ENCODE measurements around the gene ARL16. TPM values are rescaled to one million over a fixed set of nuclear protein-coding genes. Genes with fewer than 3 reads are reported as not detected.

The ARL16 gene
- 43.8 and 47.4 TPM in 2 replicates for polyA plus RNA-seq

GRCh38 chr17:81683584-81684441 is at the start of gene ARL16, which contains the start of gene HGS:
ARL16 (minus strand) TSS chr17:81683797; CDS start chr17:81683753, 44 bp downstream.
HGS (plus strand) TSS chr17:81684011; CDS start chr17:81684067, 56 bp downstream.

GRCh38 chr17:81711814-81712467 is 28.3 kb upstream of the ARL16 start, which contains the start of gene SLC25A10:
SLC25A10 (plus strand) TSS chr17:81712284; CDS start chr17:81712427, 143 bp downstream.

GRCh38 chr17:81702934-81703746 is 19.5 kb upstream of the ARL16 start, which contains the start of gene MRPL12:
MRPL12 (plus strand) TSS chr17:81703367; CDS start chr17:81703502, 135 bp downstream.

GRCh38 chr17:81666342-81667191 is 17.0 kb downstream of the ARL16 start, which contains the start of the genes CCDC137 and OXLD1:
CCDC137 (plus strand) TSS chr17:81666737; CDS start chr17:81666767, 30 bp downstream.
OXLD1 (minus strand) TSS chr17:81666605; CDS start chr17:81666577, 28 bp downstream.

GRCh38 chr17:81656118-81656743 is 27.4 kb downstream of the ARL16 start, which contains the start of gene PDE6G:
PDE6G (minus strand) TSS chr17:81656542; CDS start chr17:81653305, 3,237 bp downstream.

GRCh38 chr17:81636505-81637288 is 46.9 kb downstream of the ARL16 start, which contains the start of the genes NPLOC4 and TSPAN10:
NPLOC4 (minus strand) TSS chr17:81637112; CDS start chr17:81636930, 182 bp downstream.
TSPAN10 (plus strand) TSS chr17:81637196; CDS start chr17:81642413, 5,217 bp downstream.

Other genes with a start within 250 kb of the ARL16 start
- gene ACTG1, start 171.0 kb downstream of the ARL16 start, polyA plus RNA-seq = 738 and 768 TPM in 2 replicates
- not detected in 2 replicates for gene FSCN2, start 155.4 kb downstream of the ARL16 start, polyA plus RNA-seq
- 0.07 and 0.28 TPM in 2 replicates for gene FAAP100, start 131.4 kb downstream of the ARL16 start, polyA plus RNA-seq
- gene NPLOC4, start 46.7 kb downstream of the ARL16 start, polyA plus RNA-seq = 3.6 and 4.5 TPM in 2 replicates
- 0.94 and 1.5 TPM in 2 replicates for gene TSPAN10, start 46.6 kb downstream of the ARL16 start, polyA plus RNA-seq
- not detected in 2 replicates for gene PDE6G, start 27.3 kb downstream of the ARL16 start, polyA plus RNA-seq
- gene OXLD1, start 17.2 kb downstream of the ARL16 start, polyA plus RNA-seq = 5.8 and 21.7 TPM in 2 replicates
- 2.8 and 4.6 TPM in 2 replicates for gene CCDC137, start 17.1 kb downstream of the ARL16 start, polyA plus RNA-seq
- 6.0 and 6.1 TPM in 2 replicates for gene HGS, start 214 bp upstream of the ARL16 start, polyA plus RNA-seq
- gene MRPL12, start 19.6 kb upstream of the ARL16 start, polyA plus RNA-seq = 2.6 and 10.2 TPM in 2 replicates
- gene SLC25A10, start 28.5 kb upstream of the ARL16 start, polyA plus RNA-seq = 0.13 TPM in 1 of 2 replicates, not detected in the other
- gene GCGR, start 120.4 kb upstream of the ARL16 start, polyA plus RNA-seq = not detected in 2 replicates
- gene MCRIP1, start 149.5 kb upstream of the ARL16 start, polyA plus RNA-seq = 15.2 TPM in 2 replicates
- gene PPP1R27, start 151.3 kb upstream of the ARL16 start, polyA plus RNA-seq = not detected in 2 replicates
- 16.9 and 26.2 TPM in 2 replicates for gene P4HB, start 176.7 kb upstream of the ARL16 start, polyA plus RNA-seq
- 17.8 and 18.9 TPM in 2 replicates for gene ARHGDIA, start 187.5 kb upstream of the ARL16 start, polyA plus RNA-seq
- gene ALYREF, start 207.8 kb upstream of the ARL16 start, polyA plus RNA-seq = 2.3 and 3.9 TPM in 2 replicates
- 151 and 201 TPM in 2 replicates for gene ANAPC11, start 207.9 kb upstream of the ARL16 start, polyA plus RNA-seq
- gene NPB, start 218.4 kb upstream of the ARL16 start, polyA plus RNA-seq = not detected in 2 replicates
- 1.5 and 1.6 TPM in 2 replicates for gene PCYT2, start 227.6 kb upstream of the ARL16 start, polyA plus RNA-seq
- gene SIRT7, start 234.4 kb upstream of the ARL16 start, polyA plus RNA-seq = 2.1 and 2.4 TPM in 2 replicates
- gene MAFG, start 243.9 kb upstream of the ARL16 start, polyA plus RNA-seq = 3.9 and 7.6 TPM in 2 replicates

Data from Purkinje cell (primary cell).